Measurements from ENCODE around the gene ST6GALNAC3.

The ST6GALNAC3 gene

GRCh38 chr1:76070538-76070937 lies 4.0 kb upstream of the ST6GALNAC3 start:
- Histone ChIP-seq H3K9ac (ENCODE audit: low read depth in 1 of 2, low read length in 2 of 2) (no peak overlapping the region), H3K27me3 (ENCODE audit: control insufficient read depth in 1 of 2, insufficient read depth in 2 of 2, low read length in 2 of 2) (no peaks in the 10 kb centered on the region), H3K36me3 (ENCODE audit: control insufficient read depth in 1 of 2, insufficient read depth in 2 of 2, low read length in 2 of 2) (no peaks in the 10 kb centered on the region), H3K4me1 (ENCODE audit: control insufficient read depth in 1 of 2, insufficient read depth in 2 of 2, low read length in 2 of 2) (peaks cover 0 to 17% of the 10 kb centered on the region in 2 donors), H3K4me3 (ENCODE audit: low read depth in 1 of 2, low read length in 2 of 2) (no peak overlapping the region), H3K27ac (ENCODE audit: low read depth, low read length) (no peak overlapping the region), H3K9me3 (ENCODE audit: control insufficient read depth in 1 of 2, low read length in 2 of 2) (no peaks in the 10 kb centered on the region)

- no peaks in the 10 kb centered on the region for H3K27me3 ChIP-seq (ENCODE audit: control insufficient read depth in 1 of 2, insufficient read depth in 2 of 2, low read length in 2 of 2)
- H3K4me1 ChIP-seq (ENCODE audit: control insufficient read depth in 1 of 2, insufficient read depth in 2 of 2, low read length in 2 of 2), result peaks cover 0 to 17% of the 10 kb centered on the region in 2 donors
- H3K4me3 ChIP-seq (ENCODE audit: low read depth in 1 of 2, low read length in 2 of 2), result no peak overlapping the region
- H3K36me3 ChIP-seq (ENCODE audit: control insufficient read depth in 1 of 2, insufficient read depth in 2 of 2, low read length in 2 of 2), result no peaks in the 10 kb centered on the region
- H3K27ac ChIP-seq (ENCODE audit: low read depth, low read length), result no peak overlapping the region
- H3K9ac ChIP-seq (ENCODE audit: low read depth in 1 of 2, low read length in 2 of 2), result no peak overlapping the region
- no peaks in the 10 kb centered on the region for H3K9me3 ChIP-seq (ENCODE audit: control insufficient read depth in 1 of 2, low read length in 2 of 2)
These were observed 1.1 kb upstream of the ST6GALNAC3 start for GRCh38 chr1:76073481-76073880.

- H3K9ac ChIP-seq (ENCODE audit: low read depth in 1 of 2, low read length in 2 of 2), result peak overlapping the region; percentile 15 to 61
- no peaks in the 10 kb centered on the region for H3K9me3 ChIP-seq (ENCODE audit: control insufficient read depth in 1 of 2, low read length in 2 of 2)
- no peaks in the 10 kb centered on the region for H3K27me3 ChIP-seq (ENCODE audit: control insufficient read depth in 1 of 2, insufficient read depth in 2 of 2, low read length in 2 of 2)
- peak overlapping the region; percentile 47 for H3K27ac ChIP-seq (ENCODE audit: low read depth, low read length)
- H3K36me3 ChIP-seq (ENCODE audit: control insufficient read depth in 1 of 2, insufficient read depth in 2 of 2, low read length in 2 of 2), result no peaks in the 10 kb centered on the region
- peaks cover 0 to 17% of the 10 kb centered on the region in 2 donors for H3K4me1 ChIP-seq (ENCODE audit: control insufficient read depth in 1 of 2, insufficient read depth in 2 of 2, low read length in 2 of 2)
- peak overlapping the region; percentile 73 to 83 for H3K4me3 ChIP-seq (ENCODE audit: low read depth in 1 of 2, low read length in 2 of 2)
These were observed 593 bp downstream of the ST6GALNAC3 start for GRCh38 chr1:76075188-76075489.

- Histone ChIP-seq H3K27ac (ENCODE audit: low read depth, low read length) (peak overlapping the region; percentile 11), H3K9me3 (ENCODE audit: control insufficient read depth in 1 of 2, low read length in 2 of 2) (no peaks in the 10 kb centered on the region), H3K9ac (ENCODE audit: low read depth in 1 of 2, low read length in 2 of 2) (no peak overlapping the region), H3K4me1 (ENCODE audit: control insufficient read depth in 1 of 2, insufficient read depth in 2 of 2, low read length in 2 of 2) (peaks cover 0 to 17% of the 10 kb centered on the region in 2 donors), H3K36me3 (ENCODE audit: control insufficient read depth in 1 of 2, insufficient read depth in 2 of 2, low read length in 2 of 2) (no peaks in the 10 kb centered on the region), H3K27me3 (ENCODE audit: control insufficient read depth in 1 of 2, insufficient read depth in 2 of 2, low read length in 2 of 2) (no peaks in the 10 kb centered on the region), H3K4me3 (ENCODE audit: low read depth in 1 of 2, low read length in 2 of 2) (no peak overlapping the region)
These were observed 1.3 kb downstream of the ST6GALNAC3 start for GRCh38 chr1:76075877-76076276.

- H3K9ac ChIP-seq (ENCODE audit: low read depth in 1 of 2, low read length in 2 of 2), result no peak overlapping the region
- no peak overlapping the region for H3K27ac ChIP-seq (ENCODE audit: low read depth, low read length)
- peaks cover 0 to 8% of the 10 kb centered on the region in 2 donors for H3K4me1 ChIP-seq (ENCODE audit: control insufficient read depth in 1 of 2, insufficient read depth in 2 of 2, low read length in 2 of 2)
- H3K36me3 ChIP-seq (ENCODE audit: control insufficient read depth in 1 of 2, insufficient read depth in 2 of 2, low read length in 2 of 2), result no peaks in the 10 kb centered on the region
- no peak overlapping the region for H3K4me3 ChIP-seq (ENCODE audit: low read depth in 1 of 2, low read length in 2 of 2)
- H3K27me3 ChIP-seq (ENCODE audit: control insufficient read depth in 1 of 2, insufficient read depth in 2 of 2, low read length in 2 of 2), result no peaks in the 10 kb centered on the region
- H3K9me3 ChIP-seq (ENCODE audit: control insufficient read depth in 1 of 2, low read length in 2 of 2), result no peaks in the 10 kb centered on the region
These were observed 5.1 kb downstream of the ST6GALNAC3 start for GRCh38 chr1:76079475-76080227.

GRCh38 chr1:76080552-76081079 lies 6.1 kb downstream of the ST6GALNAC3 start:
- no peaks in the 10 kb centered on the region for H3K27me3 ChIP-seq (ENCODE audit: control insufficient read depth in 1 of 2, insufficient read depth in 2 of 2, low read length in 2 of 2)
- no peaks in the 10 kb centered on the region for H3K9me3 ChIP-seq (ENCODE audit: control insufficient read depth in 1 of 2, low read length in 2 of 2)
- H3K9ac ChIP-seq (ENCODE audit: low read depth in 1 of 2, low read length in 2 of 2), result no peak overlapping the region
- no peaks in the 10 kb centered on the region for H3K4me1 ChIP-seq (ENCODE audit: control insufficient read depth in 1 of 2, insufficient read depth in 2 of 2, low read length in 2 of 2)
- no peak overlapping the region for H3K27ac ChIP-seq (ENCODE audit: low read depth, low read length)
- H3K4me3 ChIP-seq (ENCODE audit: low read depth in 1 of 2, low read length in 2 of 2), result no peak overlapping the region
- no peaks in the 10 kb centered on the region for H3K36me3 ChIP-seq (ENCODE audit: control insufficient read depth in 1 of 2, insufficient read depth in 2 of 2, low read length in 2 of 2)

- Histone ChIP-seq H3K27me3 (ENCODE audit: control insufficient read depth in 1 of 2, insufficient read depth in 2 of 2, low read length in 2 of 2) (no peaks in the 10 kb centered on the region), H3K9me3 (ENCODE audit: control insufficient read depth in 1 of 2, low read length in 2 of 2) (no peaks in the 10 kb centered on the region), H3K4me1 (ENCODE audit: control insufficient read depth in 1 of 2, insufficient read depth in 2 of 2, low read length in 2 of 2) (peaks cover 0 to 4% of the 10 kb centered on the region in 2 donors), H3K4me3 (ENCODE audit: low read depth in 1 of 2, low read length in 2 of 2) (no peak overlapping the region), H3K27ac (ENCODE audit: low read depth, low read length) (no peak overlapping the region), H3K9ac (ENCODE audit: low read depth in 1 of 2, low read length in 2 of 2) (no peak overlapping the region), H3K36me3 (ENCODE audit: control insufficient read depth in 1 of 2, insufficient read depth in 2 of 2, low read length in 2 of 2) (no peaks in the 10 kb centered on the region)
These were observed 7.5 kb downstream of the ST6GALNAC3 start for GRCh38 chr1:76082062-76082461.

GRCh38 chr1:76083189-76083588 lies 8.6 kb downstream of the ST6GALNAC3 start:
- Histone ChIP-seq H3K4me3 (ENCODE audit: low read depth in 1 of 2, low read length in 2 of 2) (no peak overlapping the region), H3K9ac (ENCODE audit: low read depth in 1 of 2, low read length in 2 of 2) (no peak overlapping the region), H3K36me3 (ENCODE audit: control insufficient read depth in 1 of 2, insufficient read depth in 2 of 2, low read length in 2 of 2) (no peaks in the 10 kb centered on the region), H3K4me1 (ENCODE audit: control insufficient read depth in 1 of 2, insufficient read depth in 2 of 2, low read length in 2 of 2) (peaks cover 0 to 4% of the 10 kb centered on the region in 2 donors), H3K27me3 (ENCODE audit: control insufficient read depth in 1 of 2, insufficient read depth in 2 of 2, low read length in 2 of 2) (no peaks in the 10 kb centered on the region), H3K27ac (ENCODE audit: low read depth, low read length) (no peak overlapping the region), H3K9me3 (ENCODE audit: control insufficient read depth in 1 of 2, low read length in 2 of 2) (no peaks in the 10 kb centered on the region)

GRCh38 chr1:76084029-76084627 lies 9.6 kb downstream of the ST6GALNAC3 start:
- no peak overlapping the region for H3K4me3 ChIP-seq (ENCODE audit: low read depth in 1 of 2, low read length in 2 of 2)
- no peak overlapping the region for H3K27ac ChIP-seq (ENCODE audit: low read depth, low read length)
- H3K4me1 ChIP-seq (ENCODE audit: control insufficient read depth in 1 of 2, insufficient read depth in 2 of 2, low read length in 2 of 2), result peaks cover 0 to 4% of the 10 kb centered on the region in 2 donors
- H3K27me3 ChIP-seq (ENCODE audit: control insufficient read depth in 1 of 2, insufficient read depth in 2 of 2, low read length in 2 of 2), result no peaks in the 10 kb centered on the region
- H3K36me3 ChIP-seq (ENCODE audit: control insufficient read depth in 1 of 2, insufficient read depth in 2 of 2, low read length in 2 of 2), result no peaks in the 10 kb centered on the region
- H3K9me3 ChIP-seq (ENCODE audit: control insufficient read depth in 1 of 2, low read length in 2 of 2), result no peaks in the 10 kb centered on the region
- no peak overlapping the region for H3K9ac ChIP-seq (ENCODE audit: low read depth in 1 of 2, low read length in 2 of 2)

GRCh38 chr1:76084685-76085084 lies 10.1 kb downstream of the ST6GALNAC3 start:
- Histone ChIP-seq H3K27me3 (ENCODE audit: control insufficient read depth in 1 of 2, insufficient read depth in 2 of 2, low read length in 2 of 2) (no peaks in the 10 kb centered on the region), H3K4me3 (ENCODE audit: low read depth in 1 of 2, low read length in 2 of 2) (no peak overlapping the region), H3K36me3 (ENCODE audit: control insufficient read depth in 1 of 2, insufficient read depth in 2 of 2, low read length in 2 of 2) (no peaks in the 10 kb centered on the region), H3K4me1 (ENCODE audit: control insufficient read depth in 1 of 2, insufficient read depth in 2 of 2, low read length in 2 of 2) (peaks cover 0 to 4% of the 10 kb centered on the region in 2 donors), H3K27ac (ENCODE audit: low read depth, low read length) (no peak overlapping the region), H3K9me3 (ENCODE audit: control insufficient read depth in 1 of 2, low read length in 2 of 2) (no peaks in the 10 kb centered on the region), H3K9ac (ENCODE audit: low read depth in 1 of 2, low read length in 2 of 2) (no peak overlapping the region)

All from duodenal mucosa (tissue), 2 donors.